GM12872 (cell line): Measurements from ENCODE around the gene WNT7B.

ENCODE experiments used
- CTCF ChIP-seq: IDR thresholded peaks from 3 replicates; pipeline ENCODE4 v1.5.1; 2011; ENCODE audit warnings: low read depth, mild to moderate bottlenecking, low read length, moderate library complexity; ENCODE audit not compliant: insufficient read depth

WNT7B gene

GRCh38 chr22:46001046-46001425 is 24.1 kb upstream of the WNT7B start:
- no peak for TF ChIP-seq CTCF

DNA sequence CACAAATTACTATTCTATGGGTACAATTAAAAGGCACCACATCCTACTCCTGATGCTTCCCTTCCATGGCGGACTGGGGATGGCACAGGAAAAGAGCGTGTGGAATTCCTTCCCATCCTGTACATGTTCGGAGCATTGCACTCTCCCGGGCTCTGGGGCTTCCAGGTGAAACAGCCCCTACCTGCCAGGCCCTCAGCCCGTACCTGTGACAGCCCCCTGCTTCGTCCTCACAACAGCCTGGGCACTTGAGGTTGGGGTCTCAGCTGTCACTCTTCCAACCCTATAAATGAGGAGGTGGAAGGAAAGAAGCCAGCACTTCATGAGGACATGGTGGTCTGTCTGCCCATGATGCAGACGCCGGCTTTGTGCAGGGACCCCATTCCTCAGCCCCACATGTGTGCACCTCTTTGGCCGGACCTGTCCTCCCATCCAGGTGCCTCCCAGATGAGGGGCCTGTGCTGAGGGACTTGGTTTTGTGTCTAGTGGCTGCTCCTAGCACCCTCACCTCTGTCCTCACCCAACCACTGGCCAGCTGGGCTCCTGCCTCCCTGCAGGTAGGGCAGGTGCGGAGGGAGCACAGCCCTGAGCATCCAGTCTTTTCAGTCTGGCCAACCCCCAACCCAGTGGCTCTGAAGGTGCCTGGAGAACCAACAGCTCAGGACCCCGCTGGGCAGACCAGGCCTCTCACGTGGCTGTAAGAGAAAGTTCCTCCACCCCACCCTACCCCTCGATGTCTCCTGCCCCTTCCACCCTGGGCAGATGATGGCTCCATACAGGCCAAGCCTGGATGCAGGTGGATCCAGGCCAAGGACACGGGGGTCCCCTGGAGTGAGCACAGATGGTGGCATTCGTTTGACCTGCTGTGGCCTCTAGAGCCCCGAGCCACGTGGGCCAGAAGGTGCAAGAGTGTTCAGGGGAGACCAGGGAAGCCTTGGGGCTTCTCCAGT is 23.4 kb upstream of the WNT7B start:
- no peak for TF ChIP-seq CTCF

- TF ChIP-seq CTCF: no peak
These were observed 22.5 kb upstream of the WNT7B start for GRCh38 chr22:45999379-45999971.

DNA sequence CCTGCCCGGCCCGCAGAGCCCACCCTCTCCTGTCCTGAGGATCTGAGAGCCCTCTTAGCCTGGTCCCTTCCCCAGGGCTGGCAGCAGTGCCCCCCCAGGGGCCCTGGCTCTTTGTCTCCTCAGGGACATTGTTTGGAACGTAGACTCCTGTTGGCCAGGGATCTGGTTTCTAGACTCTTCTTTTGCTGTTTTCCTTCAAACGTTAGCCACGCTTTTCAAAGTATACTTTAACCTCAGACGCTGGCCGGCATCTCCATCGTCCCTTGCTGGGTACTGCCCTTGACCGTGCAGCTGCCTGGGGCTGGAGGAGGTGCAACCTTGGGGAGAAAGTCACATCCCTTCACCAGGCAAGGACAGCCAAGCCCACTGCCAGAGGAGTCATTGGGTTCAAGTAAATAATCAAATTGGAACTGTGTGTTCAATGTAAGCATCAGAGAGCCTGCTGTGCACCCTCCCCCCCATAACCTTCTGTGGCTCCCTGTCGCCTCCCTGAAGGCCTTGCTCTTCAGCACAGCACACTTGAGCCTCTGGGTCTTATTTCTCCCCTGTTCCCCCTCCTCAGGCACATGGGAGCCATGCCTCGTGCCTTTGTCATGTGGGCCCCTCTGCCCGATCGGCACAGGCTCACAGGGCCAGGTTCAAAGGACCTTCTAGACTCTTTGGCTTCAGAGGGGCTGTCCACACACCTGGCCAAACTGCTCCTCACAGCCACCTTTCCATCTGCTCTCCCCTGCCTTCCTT is 21.8 kb upstream of the WNT7B start:
- TF ChIP-seq CTCF: no peak

DNA sequence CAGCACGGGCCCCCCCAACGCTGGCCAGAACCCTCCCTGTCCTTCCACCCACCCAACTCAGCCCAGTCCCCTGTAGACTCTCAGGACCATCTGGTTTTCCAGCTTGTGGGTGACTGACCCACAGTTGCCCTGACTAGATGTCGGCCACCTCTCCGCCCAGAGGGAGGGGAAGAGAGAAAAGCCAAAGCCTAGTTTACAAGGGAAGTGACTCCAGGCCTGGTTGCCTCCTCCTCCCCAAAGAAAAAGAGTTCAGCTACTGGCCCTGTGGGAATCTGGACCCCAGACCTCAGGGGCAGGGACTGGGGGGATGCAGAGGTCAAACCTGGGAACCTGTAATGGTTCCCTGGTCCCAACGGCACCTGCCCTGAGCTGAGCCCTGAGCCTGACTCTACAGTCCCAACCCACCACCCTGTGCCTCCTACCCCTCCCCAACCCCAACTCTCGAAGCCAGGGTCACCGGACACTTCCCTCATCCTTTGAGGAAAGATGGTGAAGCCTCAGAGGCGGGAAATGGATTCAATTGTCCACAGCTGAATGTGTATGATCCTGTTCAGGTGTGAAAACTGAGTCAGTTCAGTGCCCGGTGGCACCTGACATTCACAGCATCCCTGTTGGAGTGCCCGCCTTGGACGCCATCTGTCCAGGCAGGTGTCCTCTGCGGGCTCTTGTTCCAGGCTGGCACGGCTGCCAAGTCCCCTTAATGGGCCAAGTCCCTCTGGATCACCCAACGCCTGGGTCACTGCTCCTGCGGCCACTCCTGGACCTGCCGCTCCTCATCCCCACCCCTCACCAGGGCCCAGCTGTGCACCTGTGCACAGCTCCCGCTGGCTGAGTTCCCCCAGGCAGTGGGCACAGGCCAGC is 21.0 kb upstream of the WNT7B start:
- TF ChIP-seq CTCF: no peak

- no peak for TF ChIP-seq CTCF
These were observed 20.3 kb upstream of the WNT7B start for GRCh38 chr22:45997077-45997776.
